Muscle of leg (tissue), 11 donors: ENCODE data around the gene BABAM2. TPM values are rescaled to one million over a fixed set of nuclear protein-coding genes. Genes with fewer than 3 reads are reported as not detected.

ENCODE experiments used
- DNase-seq: peaks from one replicate; pipeline ENCODE4 v3.0.0; 2013
- H3K27ac ChIP-seq: one replicate; pipeline ENCODE4 v1.5.1; 2013; ENCODE audit warnings: mild to moderate bottlenecking, low read length, control low read depth
- H3K27me3 ChIP-seq: one replicate; pipeline ENCODE4 v1.6.1; 2013; ENCODE audit warnings: low read length; ENCODE audit not compliant: control insufficient read depth, insufficient read depth
- H3K36me3 ChIP-seq: one replicate; pipeline ENCODE4 v1.6.1; 2013; ENCODE audit warnings: low read length; ENCODE audit not compliant: control insufficient read depth, insufficient read depth
- H3K4me1 ChIP-seq: one replicate; pipeline ENCODE4 v1.6.1; 2013; ENCODE audit warnings: low read length; ENCODE audit not compliant: control insufficient read depth, insufficient read depth
- H3K4me3 ChIP-seq: one replicate; pipeline ENCODE4 v1.5.1; 2013; ENCODE audit warnings: low read length, control low read depth
- H3K9me3 ChIP-seq: replicated peaks from 2 replicates; pipeline ENCODE4 v1.6.1; 2013; ENCODE audit warnings: low read depth, low read length; ENCODE audit not compliant: control insufficient read depth
- WGBS: methylation state at CpG from one replicate; pipeline ENCODE4 v1.1.5; 2013; ENCODE audit warnings: missing lambda C conversion rate; ENCODE audit not compliant: insufficient coverage; 5-methylcytosine and 5-hydroxymethylcytosine counted together
- polyA plus RNA-seq, 8 donors: library from polyadenylated mRNA; unstranded; fragments of 120-200 nt; gene quantifications; one replicate each; pipeline versions ENCODE4 v1.2.1 to v1.2.3, GENCODE V29; 2013; ENCODE audit warnings: inconsistent platforms in 1 of 8, low replicate concordance in 1 of 8; ENCODE audit not compliant: insufficient read length in 8 of 8, insufficient read depth in 1 of 8
- total RNA-seq: library from RNA; stranded (reverse); fragments of 120-200 nt; gene quantifications from one replicate; pipeline ENCODE4 v1.2.4, GENCODE V29; 2013

BABAM2 gene
- total and polyA plus RNA-seq, 9 donors = 16.1 to 23.6 (median 21.4) TPM

GRCh38 chr2:28158791-28159190, 268.3 kb downstream of the BABAM2 start:
- Histone ChIP-seq H3K9me3 (peaks cover 4% of the 10 kb centered on the region), H3K27me3 (no peaks in the 10 kb centered on the region), H3K27ac (no peak overlapping the region), H3K4me3 (no peak overlapping the region), H3K36me3 (no peaks in the 10 kb centered on the region), H3K4me1 (peaks cover 16% of the 10 kb centered on the region)
- DNase-seq = no peak
- WGBS = no CpG with 5 or more reads among the region's 2 CpGs

GRCh38 chr2:28160986-28161425, 270.5 kb downstream of the BABAM2 start:
- Histone ChIP-seq H3K4me3 (no peak overlapping the region), H3K27me3 (no peaks in the 10 kb centered on the region), H3K27ac (no peak overlapping the region), H3K36me3 (no peaks in the 10 kb centered on the region), H3K9me3 (peaks cover under 1% of the 10 kb centered on the region), H3K4me1 (peaks cover 27% of the 10 kb centered on the region)
- no peak for DNase-seq
- WGBS = 48% methylated on average over 2 of the region's 3 CpGs

- Histone ChIP-seq H3K27me3 (no peaks in the 10 kb centered on the region), H3K4me3 (no peak overlapping the region), H3K9me3 (no peaks in the 10 kb centered on the region), H3K36me3 (no peaks in the 10 kb centered on the region), H3K4me1 (peaks cover 27% of the 10 kb centered on the region), H3K27ac (no peak overlapping the region)
- DNase-seq = peak; percentile 18
- 58% methylated on average over 2 of the region's 2 CpGs for WGBS
These were observed 270.9 kb downstream of the BABAM2 start for GRCh38 chr2:28161466-28161865.

DNA sequence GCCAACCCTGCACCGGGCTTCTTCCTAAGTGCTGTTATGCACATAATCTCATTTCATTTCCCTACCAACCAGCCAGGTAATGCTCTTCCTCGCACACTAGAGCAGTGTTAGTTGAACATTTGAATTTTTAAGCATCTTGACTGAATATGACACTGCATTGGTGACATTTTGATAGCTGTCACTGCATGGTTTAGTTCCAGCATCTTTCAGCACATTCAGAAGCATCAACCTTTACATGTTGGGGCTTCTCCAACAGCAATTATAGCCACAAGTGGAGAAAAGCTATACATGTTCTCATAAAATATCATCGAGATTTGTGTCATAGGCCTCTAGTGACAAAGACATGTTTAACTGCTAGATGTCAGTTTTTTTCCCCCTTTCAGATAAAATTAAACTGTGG, 272.0 kb downstream of the BABAM2 start:
- Histone ChIP-seq H3K27me3 (no peaks in the 10 kb centered on the region), H3K4me1 (peaks cover 27% of the 10 kb centered on the region), H3K4me3 (no peak overlapping the region), H3K36me3 (no peaks in the 10 kb centered on the region), H3K9me3 (no peaks in the 10 kb centered on the region), H3K27ac (no peak overlapping the region)
- DNase-seq = no peak
- no CpG with 5 or more reads among the region's 3 CpGs for WGBS

GRCh38 chr2:28163028-28163427, 272.5 kb downstream of the BABAM2 start:
- H3K36me3 ChIP-seq = no peaks in the 10 kb centered on the region
- peaks cover 27% of the 10 kb centered on the region for H3K4me1 ChIP-seq
- H3K27ac ChIP-seq = no peak overlapping the region
- no peak for DNase-seq
- H3K9me3 ChIP-seq = no peaks in the 10 kb centered on the region
- H3K4me3 ChIP-seq = no peak overlapping the region
- no peaks in the 10 kb centered on the region for H3K27me3 ChIP-seq
- 75% methylated on average over 1 of the region's 4 CpGs for WGBS

DNA sequence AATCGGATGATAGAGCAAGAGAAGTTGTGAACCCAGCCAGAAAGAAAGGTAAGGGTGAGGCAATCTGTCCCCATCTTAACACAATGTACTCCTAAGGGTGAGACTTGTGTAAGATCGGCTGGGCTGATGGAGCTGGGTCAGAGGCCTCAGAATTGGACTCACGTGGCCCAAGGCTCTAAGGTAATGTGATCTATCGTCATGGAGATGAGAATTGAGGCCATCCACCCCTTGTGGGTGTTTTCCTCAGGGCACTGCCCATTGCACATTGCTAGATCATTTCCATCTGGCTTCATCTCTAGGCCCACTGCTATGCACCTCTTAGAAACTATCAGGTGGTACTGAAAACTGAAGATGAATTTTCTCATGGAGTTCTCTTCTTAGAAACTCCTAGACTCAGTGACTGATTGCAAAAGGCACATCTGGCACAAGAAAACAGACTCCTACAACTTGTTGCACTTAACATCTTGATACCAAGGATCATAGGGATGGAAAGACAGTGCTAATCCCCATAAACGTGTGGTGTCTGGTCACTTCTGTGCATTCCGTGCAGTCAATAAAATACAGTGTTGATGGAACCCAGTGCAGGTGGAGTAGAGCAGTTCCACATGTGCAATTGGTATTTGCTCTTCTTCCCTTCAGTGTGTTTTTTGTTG, 273.2 kb downstream of the BABAM2 start:
- Histone ChIP-seq H3K27ac (peak overlapping the region; percentile 70), H3K4me3 (no peak overlapping the region), H3K36me3 (no peaks in the 10 kb centered on the region), H3K4me1 (peaks cover 27% of the 10 kb centered on the region), H3K9me3 (no peaks in the 10 kb centered on the region), H3K27me3 (no peaks in the 10 kb centered on the region)
- DNase-seq = no peak
- 92% methylated on average over 2 of the region's 6 CpGs for WGBS

DNA sequence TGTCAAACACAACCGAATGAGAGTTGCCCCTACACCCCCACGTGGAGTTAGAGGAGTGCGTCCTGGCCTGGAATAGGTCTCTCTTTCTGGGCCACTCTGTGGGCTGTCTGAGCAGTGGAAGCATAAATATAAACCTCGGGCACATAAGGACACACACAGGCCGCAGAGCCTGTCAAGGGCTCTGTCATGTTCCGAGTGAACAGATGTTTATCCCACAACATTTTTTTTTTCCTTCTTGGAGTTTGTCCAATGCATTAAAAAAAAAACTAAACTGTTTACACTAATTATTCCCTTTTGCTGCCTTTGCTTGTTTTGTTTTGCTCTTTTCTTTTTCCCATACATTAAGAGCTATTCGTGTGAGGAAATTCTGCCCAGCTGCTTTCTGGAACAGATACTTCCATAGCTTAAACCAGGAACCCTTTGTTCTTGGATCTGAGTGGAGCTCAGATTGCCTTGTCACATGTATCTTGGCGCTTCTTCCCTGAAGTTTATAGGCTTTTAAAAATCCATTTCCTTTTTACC, 273.8 kb downstream of the BABAM2 start:
- Histone ChIP-seq H3K36me3 (no peaks in the 10 kb centered on the region), H3K4me1 (peaks cover 27% of the 10 kb centered on the region), H3K9me3 (no peaks in the 10 kb centered on the region), H3K27ac (peak overlapping the region; percentile 70), H3K27me3 (no peaks in the 10 kb centered on the region), H3K4me3 (no peak overlapping the region)
- 30% methylated on average over 6 of the region's 8 CpGs for WGBS
- DNase-seq = peak; percentile 89

DNA sequence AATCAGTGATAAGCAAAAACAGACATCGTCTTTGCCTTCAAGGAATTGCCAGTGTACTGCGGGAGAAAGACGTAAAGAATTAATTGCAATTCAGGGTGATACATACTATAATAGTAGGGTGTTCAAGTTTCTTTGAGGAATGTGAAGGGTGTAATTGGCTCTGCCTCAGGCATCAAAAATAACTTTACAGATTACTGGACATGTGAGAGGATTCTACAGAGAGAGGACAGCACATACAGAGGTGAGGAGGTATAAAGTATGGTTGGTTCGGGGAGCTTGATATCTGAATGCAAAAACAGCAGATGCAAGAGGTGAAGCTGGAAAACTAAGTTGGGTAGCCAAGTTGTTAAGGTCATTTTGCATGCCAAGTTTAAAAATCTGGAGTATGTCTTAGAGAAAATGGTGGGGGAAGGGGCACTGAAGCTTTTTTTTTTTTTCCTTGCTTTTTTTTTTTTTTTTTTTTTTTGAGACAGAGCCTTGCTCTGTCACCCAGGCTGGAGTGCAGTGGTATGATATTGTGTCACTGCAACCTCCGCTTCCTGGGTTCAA, 274.6 kb downstream of the BABAM2 start:
- H3K36me3 ChIP-seq = no peaks in the 10 kb centered on the region
- WGBS = 65% methylated on average over 4 of the region's 5 CpGs
- no peaks in the 10 kb centered on the region for H3K9me3 ChIP-seq
- peak; percentile 56 for DNase-seq
- no peaks in the 10 kb centered on the region for H3K27me3 ChIP-seq
- H3K4me1 ChIP-seq = peaks cover 27% of the 10 kb centered on the region
- H3K27ac ChIP-seq = peak overlapping the region; percentile 70
- H3K4me3 ChIP-seq = no peak overlapping the region

DNA sequence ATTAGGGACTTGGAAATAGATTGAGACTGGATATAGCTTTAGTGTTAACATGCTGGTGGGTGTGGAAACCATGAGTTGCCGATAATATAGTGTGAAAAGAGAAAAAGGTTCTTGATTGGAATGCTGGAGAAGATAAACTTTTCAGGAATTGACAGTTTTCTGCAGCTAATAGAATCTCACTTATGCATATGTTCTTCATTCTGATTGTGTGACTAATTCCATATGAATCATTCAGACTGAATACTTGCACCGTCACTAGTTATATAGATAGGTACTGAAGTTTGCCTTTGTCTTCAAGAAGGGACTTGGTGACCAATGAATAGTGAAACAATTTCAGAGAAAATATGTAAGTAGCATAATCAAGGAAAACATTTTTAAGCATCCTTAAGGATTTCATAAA, 276.4 kb downstream of the BABAM2 start:
- Histone ChIP-seq H3K36me3 (no peaks in the 10 kb centered on the region), H3K27me3 (no peaks in the 10 kb centered on the region), H3K27ac (no peak overlapping the region), H3K9me3 (no peaks in the 10 kb centered on the region), H3K4me3 (no peak overlapping the region), H3K4me1 (peaks cover 20% of the 10 kb centered on the region)
- WGBS = 80% methylated on average over 1 of the region's 2 CpGs
- DNase-seq = no peak

- H3K9me3 ChIP-seq = no peaks in the 10 kb centered on the region
- H3K4me1 ChIP-seq = peaks cover 15% of the 10 kb centered on the region
- DNase-seq = no peak
- H3K36me3 ChIP-seq = no peaks in the 10 kb centered on the region
- WGBS = no CpG with 5 or more reads among the region's 5 CpGs
- no peaks in the 10 kb centered on the region for H3K27me3 ChIP-seq
- no peak overlapping the region for H3K27ac ChIP-seq
- no peak overlapping the region for H3K4me3 ChIP-seq
These were observed 277.8 kb downstream of the BABAM2 start for GRCh38 chr2:28168376-28168775.
